Neural cell (in vitro differentiated cells): ENCODE results near the gene CCDC149.

ENCODE experiments used
- POLR2AphosphoS5 ChIP-seq: IDR thresholded peaks from 2 replicates; pipeline ENCODE4 v1.6.1; 2012
- RAD21 ChIP-seq: fragments of 450-650 bp; conservative IDR thresholded peaks from 2 replicates; pipeline ENCODE4 v1.6.1; 2014; ENCODE audit warnings: antibody characterized with exemption, mild to moderate bottlenecking, moderate library complexity

GRCh38 chr4:24853142-24853541, 59.7 kb downstream of the CCDC149 start:
- no peak for TF ChIP-seq POLR2AphosphoS5
- no peak for TF ChIP-seq RAD21
